Measurements from ENCODE around the gene ZSCAN5B. TPM values are rescaled to one million over a fixed set of nuclear protein-coding genes. Genes with fewer than 3 reads are reported as not detected.
"Not testable (repeated sequence)": the region's sequence is repeated elsewhere in the genome, so short reads cannot be mapped to it uniquely, and the experiment has no call there.

The ZSCAN5B gene
- total and polyA plus RNA-seq, 3 experiments from 2014 or later: not detected

- DNase-seq: no peak
- Mint-ChIP-seq H3K36me3 (peaks cover 0 to 12% (median 4%) of the 10 kb centered on the region in 3 donors), H3K27ac (no peak overlapping the region), H3K4me3 (no peak overlapping the region), H3K4me1 (peaks cover 0 to 4% (median 2%) of the 10 kb centered on the region in 3 donors), H3K9me3 (peaks cover 0 to 4% (median 0%) of the 10 kb centered on the region in 5 donors), H3K27me3 (peaks cover 20 to 33% of the 10 kb centered on the region in 2 donors)
- Histone ChIP-seq H3K9me3 (ENCODE audit: low read length) (no peaks in the 10 kb centered on the region), H3K27me3 (ENCODE audit: insufficient read depth, low read length, poor library complexity, severe bottlenecking) (no peaks in the 10 kb centered on the region), H3K27ac (ENCODE audit: low read depth, low read length) (no peak overlapping the region), H3K4me3 (ENCODE audit: low read length) (no peak overlapping the region), H3K36me3 (ENCODE audit: insufficient read depth, low read length) (no peaks in the 10 kb centered on the region), H3K4me1 (ENCODE audit: insufficient read depth, low read length) (no peaks in the 10 kb centered on the region)
- POLR2A ChIA-PET: no interaction called here
- CTCF ChIA-PET: no interaction called here
Measured at GRCh38 chr19:56217039-56217949, 19.7 kb upstream of the ZSCAN5B start.

- H3K36me3 Mint-ChIP-seq: no peaks in the 10 kb centered on the region
- CTCF ChIA-PET: no interaction called here
- no peak for DNase-seq
- no peaks in the 10 kb centered on the region for H3K27me3 ChIP-seq (ENCODE audit: insufficient read depth, low read length, poor library complexity, severe bottlenecking)
- H3K4me1 ChIP-seq (ENCODE audit: insufficient read depth, low read length): no peaks in the 10 kb centered on the region
- no peak overlapping the region for H3K4me3 Mint-ChIP-seq
- H3K9me3 ChIP-seq (ENCODE audit: low read length): no peaks in the 10 kb centered on the region
- no peaks in the 10 kb centered on the region for H3K4me1 Mint-ChIP-seq
- H3K27ac ChIP-seq (ENCODE audit: low read depth, low read length): no peak overlapping the region
- H3K36me3 ChIP-seq (ENCODE audit: insufficient read depth, low read length): no peaks in the 10 kb centered on the region
- peaks cover 20 to 28% of the 10 kb centered on the region in 2 donors for H3K27me3 Mint-ChIP-seq
- H3K9me3 Mint-ChIP-seq: peaks cover 0 to 3% (median 0%) of the 10 kb centered on the region in 5 donors
- no peak overlapping the region for H3K27ac Mint-ChIP-seq
- H3K4me3 ChIP-seq (ENCODE audit: low read length): no peak overlapping the region
- POLR2A ChIA-PET: no interaction called here
Measured at GRCh38 chr19:56211718-56212117, 14.1 kb upstream of the ZSCAN5B start.

- H3K4me3 Mint-ChIP-seq; H3K4me1 ChIP-seq (ENCODE audit: insufficient read depth, low read length); H3K4me3 ChIP-seq (ENCODE audit: low read length); H3K9me3 ChIP-seq (ENCODE audit: low read length); CTCF ChIA-PET; H3K27me3 ChIP-seq (ENCODE audit: insufficient read depth, low read length, poor library complexity, severe bottlenecking); H3K27ac Mint-ChIP-seq; H3K36me3 ChIP-seq (ENCODE audit: insufficient read depth, low read length); H3K9me3 Mint-ChIP-seq; H3K36me3 Mint-ChIP-seq; DNase-seq; H3K27ac ChIP-seq (ENCODE audit: low read depth, low read length); H3K4me1 Mint-ChIP-seq; POLR2A ChIA-PET: not testable (repeated sequence)
- peaks cover 20 to 21% of the 10 kb centered on the region in 2 donors for H3K27me3 Mint-ChIP-seq
Measured at GRCh38 chr19:56210036-56210435, 12.5 kb upstream of the ZSCAN5B start.

GRCh38 chr19:56209091-56209490, 11.5 kb upstream of the ZSCAN5B start:
- CTCF ChIA-PET: no interaction called here
- peaks cover 16 to 17% of the 10 kb centered on the region in 2 donors for H3K27me3 Mint-ChIP-seq
- no peaks in the 10 kb centered on the region for H3K36me3 Mint-ChIP-seq

GRCh38 chr19:56207581-56207980, 10.0 kb upstream of the ZSCAN5B start:
- H3K4me3 ChIP-seq (ENCODE audit: low read length); H3K36me3 ChIP-seq (ENCODE audit: insufficient read depth, low read length); H3K9me3 ChIP-seq (ENCODE audit: low read length); H3K9me3 Mint-ChIP-seq; CTCF ChIA-PET; DNase-seq; H3K27me3 ChIP-seq (ENCODE audit: insufficient read depth, low read length, poor library complexity, severe bottlenecking); H3K27ac ChIP-seq (ENCODE audit: low read depth, low read length); H3K4me3 Mint-ChIP-seq; POLR2A ChIA-PET; H3K4me1 Mint-ChIP-seq; H3K36me3 Mint-ChIP-seq; H3K4me1 ChIP-seq (ENCODE audit: insufficient read depth, low read length): not testable (repeated sequence)
- Mint-ChIP-seq H3K27me3 (peaks cover 12 to 14% of the 10 kb centered on the region in 2 donors), H3K27ac (peak overlapping the region in 1 of 8 donors; percentile 48)

More at GRCh38 chr19:56209091-56209490, 11.5 kb upstream of the ZSCAN5B start:
- H3K9me3 Mint-ChIP-seq: no peaks in the 10 kb centered on the region
- no peaks in the 10 kb centered on the region for H3K4me1 Mint-ChIP-seq
- Histone ChIP-seq H3K27me3 (ENCODE audit: insufficient read depth, low read length, poor library complexity, severe bottlenecking) (no peaks in the 10 kb centered on the region), H3K4me1 (ENCODE audit: insufficient read depth, low read length) (no peaks in the 10 kb centered on the region), H3K27ac (ENCODE audit: low read depth, low read length) (no peak overlapping the region), H3K9me3 (ENCODE audit: low read length) (no peaks in the 10 kb centered on the region), H3K36me3 (ENCODE audit: insufficient read depth, low read length) (no peaks in the 10 kb centered on the region), H3K4me3 (ENCODE audit: low read length) (no peak overlapping the region)
- DNase-seq: no peak
- POLR2A ChIA-PET: no interaction called here
- no peak overlapping the region for H3K27ac Mint-ChIP-seq
- H3K4me3 Mint-ChIP-seq: no peak overlapping the region

GRCh38 chr19:56201973-56202372, 4.4 kb upstream of the ZSCAN5B start, which contains the start of gene ZSCAN5C:
Gene ZSCAN5C (plus strand): TSS chr19:56202273. CDS start chr19:56205914, 3,641 bp downstream.
- Mint-ChIP-seq H3K36me3 (no peaks in the 10 kb centered on the region), H3K9me3 (no peaks in the 10 kb centered on the region), H3K4me3 (no peak within 1 kb of the TSS), H3K4me1 (no peaks in the 10 kb centered on the region), H3K27ac (peak within 1 kb of the TSS in 1 of 8 donors; percentile 15), H3K27me3 (peaks cover 8 to 17% of the 10 kb centered on the region in 2 donors)
- no peaks in the 10 kb centered on the region for H3K4me1 ChIP-seq (ENCODE audit: insufficient read depth, low read length)
- ChIA-PET POLR2A (no interaction called here), CTCF (no interaction called here)
- no peaks in the 10 kb centered on the region for H3K27me3 ChIP-seq (ENCODE audit: insufficient read depth, low read length, poor library complexity, severe bottlenecking)
- no peak for DNase-seq
- H3K9me3 ChIP-seq (ENCODE audit: low read length): no peaks in the 10 kb centered on the region
- H3K4me3 ChIP-seq (ENCODE audit: low read length): no peak within 1 kb of the TSS
- H3K36me3 ChIP-seq (ENCODE audit: insufficient read depth, low read length): no peaks in the 10 kb centered on the region
- H3K27ac ChIP-seq (ENCODE audit: low read depth, low read length): no peak within 1 kb of the TSS

GRCh38 chr19:56199687-56200086, 2.1 kb upstream of the ZSCAN5B start:
- no peaks in the 10 kb centered on the region for H3K36me3 Mint-ChIP-seq
- H3K27me3 ChIP-seq (ENCODE audit: insufficient read depth, low read length, poor library complexity, severe bottlenecking): no peaks in the 10 kb centered on the region
- POLR2A ChIA-PET: no interaction called here
- no peak overlapping the region for H3K4me3 ChIP-seq (ENCODE audit: low read length)
- no peaks in the 10 kb centered on the region for H3K9me3 ChIP-seq (ENCODE audit: low read length)
- H3K27ac Mint-ChIP-seq: peak overlapping the region in 1 of 8 donors; percentile 4
- no peak overlapping the region for H3K27ac ChIP-seq (ENCODE audit: low read depth, low read length)
- no peaks in the 10 kb centered on the region for H3K9me3 Mint-ChIP-seq
- no peaks in the 10 kb centered on the region for H3K4me1 Mint-ChIP-seq
- H3K4me3 Mint-ChIP-seq: no peak overlapping the region
- H3K4me1 ChIP-seq (ENCODE audit: insufficient read depth, low read length): no peaks in the 10 kb centered on the region
- peaks cover 3 to 13% of the 10 kb centered on the region in 2 donors for H3K27me3 Mint-ChIP-seq
- no peaks in the 10 kb centered on the region for H3K36me3 ChIP-seq (ENCODE audit: insufficient read depth, low read length)
- DNase-seq: no peak
- CTCF ChIA-PET: no interaction called here

GRCh38 chr19:56193981-56194640, 3.5 kb downstream of the ZSCAN5B start:
- no peaks in the 10 kb centered on the region for H3K4me1 ChIP-seq (ENCODE audit: insufficient read depth, low read length)
- H3K27ac ChIP-seq (ENCODE audit: low read depth, low read length): no peak overlapping the region
- Mint-ChIP-seq H3K27ac (no peak overlapping the region), H3K9me3 (no peaks in the 10 kb centered on the region), H3K4me1 (no peaks in the 10 kb centered on the region), H3K4me3 (no peak overlapping the region), H3K36me3 (peaks cover 0 to 3% (median 0%) of the 10 kb centered on the region in 3 donors), H3K27me3 (peaks cover 16 to 24% of the 10 kb centered on the region in 2 donors)
- no peak for DNase-seq
- no peaks in the 10 kb centered on the region for H3K9me3 ChIP-seq (ENCODE audit: low read length)
- no peak overlapping the region for H3K4me3 ChIP-seq (ENCODE audit: low read length)
- CTCF ChIA-PET: interaction anchor here (1.5 kb wide), 1 partner anchor 128 kb away, joined by 4 read pairs; no protein-coding TSS in a partner anchor
- H3K27me3 ChIP-seq (ENCODE audit: insufficient read depth, low read length, poor library complexity, severe bottlenecking): no peaks in the 10 kb centered on the region
- no peaks in the 10 kb centered on the region for H3K36me3 ChIP-seq (ENCODE audit: insufficient read depth, low read length)
- POLR2A ChIA-PET: no interaction called here
